Neural cell (in vitro differentiated cells): ENCODE results near the gene GLYATL3. TPM values are rescaled to one million over a fixed set of nuclear protein-coding genes. Genes with fewer than 3 reads are reported as not detected.

Source experiments
- H2AFZ ChIP-seq: fragments of 200-600, 300-800 bp; sonication (generic), shearing (Covaris generic); 2 replicates; pipeline ENCODE4 v1.6.0; 2014; ENCODE audit warnings: low read depth, mild to moderate bottlenecking, antibody characterized with exemption, low read length, moderate library complexity
- H3F3A ChIP-seq: fragments of 200-600 bp; shearing (Covaris generic); 2 replicates; pipeline ENCODE4 v1.6.1; 2016; ENCODE audit warnings: mild to moderate bottlenecking, moderate library complexity, mixed read lengths, antibody characterized with exemption, low read length; ENCODE audit not compliant: insufficient read depth, poor library complexity, severe bottlenecking
- H3K27ac ChIP-seq: fragments of 200-600, 300-800 bp; sonication (generic), shearing (Covaris generic); 2 replicates; pipeline ENCODE4 v1.5.1; 2014; ENCODE audit warnings: mild to moderate bottlenecking, low read length, moderate library complexity
- H3K27me3 ChIP-seq: fragments of 300-800, 200-600 bp; sonication (generic), shearing (Covaris generic); 2 replicates; pipeline ENCODE4 v1.6.0; 2014; ENCODE audit warnings: mild to moderate bottlenecking, low read depth, low read length, moderate library complexity; ENCODE audit not compliant: insufficient read depth
- H3K36me3 ChIP-seq: fragments of 300-800, 200-600 bp; sonication (generic), shearing (Covaris generic); 2 replicates; pipeline ENCODE4 v1.5.1; 2014; ENCODE audit warnings: mild to moderate bottlenecking, antibody characterized with exemption, low read length, moderate library complexity; ENCODE audit not compliant: insufficient read depth
- H3K4me2 ChIP-seq: fragments of 300-800, 200-600 bp; sonication (generic), shearing (Covaris generic); 2 replicates; pipeline ENCODE4 v1.6.0; 2014; ENCODE audit warnings: mild to moderate bottlenecking, low read length
- H3K4me3 ChIP-seq: fragments of 300-800, 200-600 bp; sonication (generic), shearing (Covaris generic); 2 replicates; pipeline ENCODE4 v1.5.1; 2014; ENCODE audit warnings: mild to moderate bottlenecking, low read length, moderate library complexity
- H3K79me2 ChIP-seq: fragments of 200-600 bp; shearing (Covaris generic); replicated peaks from 2 replicates; pipeline ENCODE4 v1.6.0; 2014; ENCODE audit warnings: mild to moderate bottlenecking, low read length, moderate library complexity; ENCODE audit not compliant: insufficient read depth
- H3K9ac ChIP-seq: fragments of 300-800, 200-600 bp; sonication (generic), shearing (Covaris generic); 2 replicates; pipeline ENCODE4 v1.6.1; 2016; ENCODE audit warnings: mild to moderate bottlenecking, low read length, mixed read lengths
- H3K9me2 ChIP-seq: fragments of 200-600 bp; shearing (Covaris generic); 2 replicates; pipeline ENCODE4 v1.6.1; 2016; ENCODE audit warnings: mild to moderate bottlenecking, low read length, mixed read lengths; ENCODE audit not compliant: insufficient read depth
- H3K9me3 ChIP-seq: fragments of 200-600, 300-800 bp; sonication (generic), shearing (Covaris generic); 2 replicates; pipeline ENCODE4 v1.6.1; 2016; ENCODE audit warnings: mild to moderate bottlenecking, mixed run types, low read length, moderate library complexity, mixed read lengths
- H4K20me1 ChIP-seq: fragments of 200-600 bp; shearing (Covaris generic); 2 replicates; pipeline ENCODE4 v1.6.1; 2016; ENCODE audit warnings: mild to moderate bottlenecking, mixed run types; ENCODE audit not compliant: insufficient read depth
- EP300 ChIP-seq: fragments of 450-650 bp; conservative IDR thresholded peaks from 2 replicates; pipeline ENCODE4 v1.6.1; 2014; ENCODE audit warnings: antibody characterized with exemption, mild to moderate bottlenecking, moderate library complexity; ENCODE audit not compliant: poor library complexity, severe bottlenecking
- EZH2 ChIP-seq: fragments of 200-600, 300-800 bp; shearing (Covaris generic), sonication (generic); IDR thresholded peaks from 2 replicates; pipeline ENCODE4 v1.6.1; 2014; ENCODE audit warnings: antibody characterized with exemption, low read length, borderline replicate concordance, mild to moderate bottlenecking; ENCODE audit not compliant: insufficient read depth, poor library complexity, severe bottlenecking
- MXI1 ChIP-seq: fragments of 450-650 bp; conservative IDR thresholded peaks from 2 replicates; pipeline ENCODE4 v1.6.1; 2014; ENCODE audit warnings: antibody characterized with exemption, mild to moderate bottlenecking; ENCODE audit not compliant: poor library complexity, severe bottlenecking
- POLR2AphosphoS5 ChIP-seq: IDR thresholded peaks from 2 replicates; pipeline ENCODE4 v1.6.1; 2012
- RAD21 ChIP-seq: fragments of 450-650 bp; conservative IDR thresholded peaks from 2 replicates; pipeline ENCODE4 v1.6.1; 2014; ENCODE audit warnings: antibody characterized with exemption, mild to moderate bottlenecking, moderate library complexity
- SMC3 ChIP-seq: fragments of 450-650 bp; conservative IDR thresholded peaks from 2 replicates; pipeline ENCODE4 v1.6.1; 2014; ENCODE audit warnings: antibody characterized with exemption, mild to moderate bottlenecking, moderate library complexity; ENCODE audit not compliant: poor library complexity
- TAF1 ChIP-seq: IDR thresholded peaks from 2 replicates; pipeline ENCODE4 v1.6.1; 2012; ENCODE audit warnings: low read depth
- polyA plus RNA-seq: library from polyadenylated mRNA; depleted of rRNA; stranded (reverse); fragments of >200 nt; gene quantifications from 2 replicates; pipeline ENCODE4 v1.2.3, GENCODE V29; 2014
- TF ChIP-seq, protein P1 (sequence below): fragments of 450-650 bp; IDR thresholded peaks from 2 replicates; pipeline ENCODE4 v1.5.1; 2014; ENCODE audit warnings: antibody characterized with exemption, mild to moderate bottlenecking, moderate library complexity; ENCODE audit not compliant: poor library complexity, severe bottlenecking
- TF ChIP-seq, protein P2 (sequence below): IDR thresholded peaks from 2 replicates; pipeline ENCODE4 v1.6.1; 2012; ENCODE audit warnings: borderline replicate concordance

The GLYATL3 gene
- polyA plus RNA-seq, 1 donor from 2014 or later, result not detected

GRCh38 chr6:49553384-49553783 lies 53.7 kb downstream of the GLYATL3 start:
- H3K79me2 ChIP-seq, result no peaks in the 10 kb centered on the region
- H3K4me3 ChIP-seq, result no peak overlapping the region
- no peak for TF ChIP-seq RAD21
- no peak for TF ChIP-seq EZH2
- TF ChIP-seq EP300, result no peak
- H3K36me3 ChIP-seq, result no peaks in the 10 kb centered on the region
- no peak overlapping the region for H3K9ac ChIP-seq
- H4K20me1 ChIP-seq, result no peaks in the 10 kb centered on the region
- no peaks in the 10 kb centered on the region for H3K9me2 ChIP-seq
- H3K27me3 ChIP-seq, result peaks cover 31% of the 10 kb centered on the region
- H3F3A ChIP-seq, result peaks cover 4% of the 10 kb centered on the region
- H3K9me3 ChIP-seq, result no peaks in the 10 kb centered on the region
- H3K4me2 ChIP-seq, result no peak overlapping the region
- H2AFZ ChIP-seq, result no peak overlapping the region
- H3K27ac ChIP-seq, result no peak overlapping the region

GRCh38 chr6:49555951-49556350 lies 56.2 kb downstream of the GLYATL3 start:
- H3K27me3 ChIP-seq, result peaks cover 19% of the 10 kb centered on the region
- no peaks in the 10 kb centered on the region for H3K36me3 ChIP-seq
- H2AFZ ChIP-seq, result no peak overlapping the region
- no peak overlapping the region for H3K4me2 ChIP-seq
- H4K20me1 ChIP-seq, result no peaks in the 10 kb centered on the region
- no peaks in the 10 kb centered on the region for H3K79me2 ChIP-seq
- H3K9me2 ChIP-seq, result no peaks in the 10 kb centered on the region
- TF ChIP-seq, protein P1, sequence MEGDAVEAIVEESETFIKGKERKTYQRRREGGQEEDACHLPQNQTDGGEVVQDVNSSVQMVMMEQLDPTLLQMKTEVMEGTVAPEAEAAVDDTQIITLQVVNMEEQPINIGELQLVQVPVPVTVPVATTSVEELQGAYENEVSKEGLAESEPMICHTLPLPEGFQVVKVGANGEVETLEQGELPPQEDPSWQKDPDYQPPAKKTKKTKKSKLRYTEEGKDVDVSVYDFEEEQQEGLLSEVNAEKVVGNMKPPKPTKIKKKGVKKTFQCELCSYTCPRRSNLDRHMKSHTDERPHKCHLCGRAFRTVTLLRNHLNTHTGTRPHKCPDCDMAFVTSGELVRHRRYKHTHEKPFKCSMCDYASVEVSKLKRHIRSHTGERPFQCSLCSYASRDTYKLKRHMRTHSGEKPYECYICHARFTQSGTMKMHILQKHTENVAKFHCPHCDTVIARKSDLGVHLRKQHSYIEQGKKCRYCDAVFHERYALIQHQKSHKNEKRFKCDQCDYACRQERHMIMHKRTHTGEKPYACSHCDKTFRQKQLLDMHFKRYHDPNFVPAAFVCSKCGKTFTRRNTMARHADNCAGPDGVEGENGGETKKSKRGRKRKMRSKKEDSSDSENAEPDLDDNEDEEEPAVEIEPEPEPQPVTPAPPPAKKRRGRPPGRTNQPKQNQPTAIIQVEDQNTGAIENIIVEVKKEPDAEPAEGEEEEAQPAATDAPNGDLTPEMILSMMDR, result no peak
- TF ChIP-seq TAF1 (no peak), MXI1 (no peak), EP300 (no peak), SMC3 (no peak), POLR2AphosphoS5 (no peak), RAD21 (no peak), EZH2 (no peak)
- TF ChIP-seq, protein P2, sequence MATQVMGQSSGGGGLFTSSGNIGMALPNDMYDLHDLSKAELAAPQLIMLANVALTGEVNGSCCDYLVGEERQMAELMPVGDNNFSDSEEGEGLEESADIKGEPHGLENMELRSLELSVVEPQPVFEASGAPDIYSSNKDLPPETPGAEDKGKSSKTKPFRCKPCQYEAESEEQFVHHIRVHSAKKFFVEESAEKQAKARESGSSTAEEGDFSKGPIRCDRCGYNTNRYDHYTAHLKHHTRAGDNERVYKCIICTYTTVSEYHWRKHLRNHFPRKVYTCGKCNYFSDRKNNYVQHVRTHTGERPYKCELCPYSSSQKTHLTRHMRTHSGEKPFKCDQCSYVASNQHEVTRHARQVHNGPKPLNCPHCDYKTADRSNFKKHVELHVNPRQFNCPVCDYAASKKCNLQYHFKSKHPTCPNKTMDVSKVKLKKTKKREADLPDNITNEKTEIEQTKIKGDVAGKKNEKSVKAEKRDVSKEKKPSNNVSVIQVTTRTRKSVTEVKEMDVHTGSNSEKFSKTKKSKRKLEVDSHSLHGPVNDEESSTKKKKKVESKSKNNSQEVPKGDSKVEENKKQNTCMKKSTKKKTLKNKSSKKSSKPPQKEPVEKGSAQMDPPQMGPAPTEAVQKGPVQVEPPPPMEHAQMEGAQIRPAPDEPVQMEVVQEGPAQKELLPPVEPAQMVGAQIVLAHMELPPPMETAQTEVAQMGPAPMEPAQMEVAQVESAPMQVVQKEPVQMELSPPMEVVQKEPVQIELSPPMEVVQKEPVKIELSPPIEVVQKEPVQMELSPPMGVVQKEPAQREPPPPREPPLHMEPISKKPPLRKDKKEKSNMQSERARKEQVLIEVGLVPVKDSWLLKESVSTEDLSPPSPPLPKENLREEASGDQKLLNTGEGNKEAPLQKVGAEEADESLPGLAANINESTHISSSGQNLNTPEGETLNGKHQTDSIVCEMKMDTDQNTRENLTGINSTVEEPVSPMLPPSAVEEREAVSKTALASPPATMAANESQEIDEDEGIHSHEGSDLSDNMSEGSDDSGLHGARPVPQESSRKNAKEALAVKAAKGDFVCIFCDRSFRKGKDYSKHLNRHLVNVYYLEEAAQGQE, result no peak
- peaks cover 4% of the 10 kb centered on the region for H3F3A ChIP-seq
- H3K9me3 ChIP-seq, result no peaks in the 10 kb centered on the region
- H3K4me3 ChIP-seq, result no peak overlapping the region
- H3K27ac ChIP-seq, result no peak overlapping the region
- H3K9ac ChIP-seq, result no peak overlapping the region
